Skin epidermis (tissue), 12 donors: ENCODE measurements around the gene SLC36A4.
"Not testable (repeated sequence)": the region's sequence is repeated elsewhere in the genome, so short reads cannot be mapped to it uniquely, and the experiment has no call there.

Experiments
- H3K27ac ChIP-seq, 21 experiments: fragments of 200-600 bp; sonication (generic) in 11 of 21; one replicate each; pipeline ENCODE4 v1.5.0; 2020; ENCODE audit warnings: mild to moderate bottlenecking in 3 of 21, inconsistent platforms in 2 of 21, moderate library complexity in 2 of 21
- H3K4me3 ChIP-seq, 7 experiments: fragments of 200-600 bp; sonication (generic) in 2 of 7; one replicate each; pipeline ENCODE4 v1.5.0; 2020; ENCODE audit warnings: inconsistent platforms in 2 of 7, mild to moderate bottlenecking in 2 of 7, moderate library complexity in 1 of 7

Gene SLC36A4

DNA sequence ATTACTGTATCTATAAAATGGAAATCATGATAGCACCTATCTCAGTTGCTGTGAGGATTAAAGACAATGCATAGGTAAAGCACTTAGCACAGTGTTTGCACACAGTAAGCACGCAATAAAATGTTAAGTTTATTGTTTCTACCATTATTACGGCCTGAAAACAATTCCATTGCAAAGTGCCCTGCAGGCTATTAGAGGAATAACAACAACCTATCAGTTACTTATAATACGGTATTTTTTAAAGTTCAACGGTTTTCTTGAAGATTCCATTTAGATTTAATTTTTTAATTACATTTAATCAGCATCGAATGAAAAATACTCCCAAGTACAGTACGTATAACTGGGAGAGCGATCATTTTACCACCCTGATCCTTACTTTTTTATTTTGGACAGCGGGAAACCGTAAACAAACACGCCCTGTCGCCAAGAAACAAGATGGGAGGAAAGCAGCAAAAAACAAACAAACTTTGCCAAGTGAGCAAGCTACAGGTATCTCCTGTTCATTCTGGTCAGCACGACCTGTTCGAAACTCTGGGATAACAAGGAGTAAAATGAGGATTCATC is 893 bp downstream of the SLC36A4 start:
- peak overlapping the region in 20 of 21 experiments; percentile 89 to 100 (median 98) for H3K27ac ChIP-seq
- peak overlapping the region; percentile 51 to 85 (median 80) for H3K4me3 ChIP-seq

DNA sequence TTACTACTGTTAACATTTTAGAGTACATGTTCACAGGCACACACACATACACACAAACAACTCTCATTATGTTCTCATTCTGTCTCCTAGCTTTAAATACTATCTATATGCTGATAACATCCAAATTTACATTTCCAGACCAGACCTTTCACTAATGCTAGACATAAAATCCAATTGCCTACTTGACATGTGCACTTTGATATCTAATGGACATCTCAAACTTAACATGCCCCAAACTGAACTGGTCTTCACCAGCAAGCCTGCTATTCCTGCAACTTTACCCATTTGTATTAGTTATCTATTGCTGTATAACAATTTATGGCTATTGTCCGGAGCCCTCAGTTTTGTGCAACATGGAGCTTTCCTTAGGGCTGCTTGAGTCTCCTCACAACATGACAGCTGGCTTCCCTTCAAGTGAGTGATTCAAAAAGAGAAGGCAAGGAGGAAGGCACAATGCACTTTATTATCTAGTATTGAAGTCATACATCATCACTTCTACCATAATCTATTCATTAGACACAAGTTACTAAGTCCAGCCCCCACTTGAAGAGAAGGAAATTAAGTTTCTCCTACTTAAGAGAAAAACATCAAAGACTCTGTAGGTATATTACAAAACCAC is 3.0 kb downstream of the SLC36A4 start:
- no peak overlapping the region for H3K27ac ChIP-seq

DNA sequence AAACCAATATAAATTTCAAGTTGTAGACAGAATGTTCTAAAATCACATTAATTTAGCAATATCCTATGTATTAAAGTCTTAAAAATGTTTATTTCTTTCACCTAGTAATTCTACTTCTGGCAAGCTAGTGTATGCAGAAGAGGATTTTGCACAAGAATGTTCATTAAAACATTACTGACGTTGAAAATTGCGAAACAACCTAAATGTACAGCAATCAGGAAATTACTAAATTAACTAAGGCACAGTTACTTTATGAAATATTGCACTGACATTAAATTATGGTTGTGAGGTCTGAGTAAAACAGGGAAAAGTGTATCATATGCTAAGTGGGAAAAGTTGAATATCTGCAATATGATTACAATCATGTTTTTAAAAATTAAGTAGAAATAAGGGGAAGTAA is 4.1 kb downstream of the SLC36A4 start:
- H3K27ac ChIP-seq = no peak overlapping the region

More for the DNA sequence above, 3.0 kb downstream of the SLC36A4 start:
- no peak overlapping the region for H3K4me3 ChIP-seq

DNA sequence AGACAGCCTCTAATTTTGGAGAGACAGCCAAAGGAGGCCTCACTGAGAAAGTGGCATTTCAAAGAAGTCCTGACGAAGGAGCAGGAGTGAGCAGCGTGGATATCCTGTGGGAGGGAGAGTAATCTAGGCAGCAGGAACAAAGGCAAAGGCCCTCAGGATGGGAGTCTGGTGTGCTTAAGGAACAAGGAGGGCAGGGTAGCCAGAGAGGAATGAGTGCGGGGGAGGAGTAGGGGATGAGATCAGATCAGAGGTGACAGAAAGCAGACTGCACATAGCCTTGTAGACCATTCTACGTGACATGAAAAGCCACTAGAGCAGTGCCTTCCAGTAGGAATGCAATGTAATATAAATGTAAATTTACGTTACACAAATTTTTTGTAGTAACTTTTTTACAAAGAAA is 5.6 kb downstream of the SLC36A4 start:
- H3K4me3 ChIP-seq = no peak overlapping the region
- H3K27ac ChIP-seq = no peak overlapping the region

More for the DNA sequence above, 4.1 kb downstream of the SLC36A4 start:
- no peak overlapping the region for H3K4me3 ChIP-seq

DNA sequence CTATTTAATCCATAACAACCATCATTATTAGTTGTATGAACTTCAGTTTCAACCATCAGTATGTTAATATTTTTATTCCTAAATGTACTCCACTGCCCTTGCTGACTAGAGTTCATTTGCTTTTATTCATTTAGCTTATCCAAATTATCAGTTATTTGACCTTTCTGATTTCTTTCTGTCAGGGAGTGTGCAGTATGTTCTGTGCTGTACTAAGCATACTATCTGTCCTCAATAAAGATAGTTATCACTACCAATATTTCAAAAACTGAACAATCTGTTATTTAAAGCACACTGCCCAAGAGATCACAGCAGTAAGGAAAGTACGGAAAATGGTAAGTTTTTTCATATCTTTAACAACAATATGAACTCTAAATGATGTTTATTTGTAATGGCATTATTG is 8.3 kb downstream of the SLC36A4 start:
- no peak overlapping the region for H3K27ac ChIP-seq
- no peak overlapping the region for H3K4me3 ChIP-seq

DNA sequence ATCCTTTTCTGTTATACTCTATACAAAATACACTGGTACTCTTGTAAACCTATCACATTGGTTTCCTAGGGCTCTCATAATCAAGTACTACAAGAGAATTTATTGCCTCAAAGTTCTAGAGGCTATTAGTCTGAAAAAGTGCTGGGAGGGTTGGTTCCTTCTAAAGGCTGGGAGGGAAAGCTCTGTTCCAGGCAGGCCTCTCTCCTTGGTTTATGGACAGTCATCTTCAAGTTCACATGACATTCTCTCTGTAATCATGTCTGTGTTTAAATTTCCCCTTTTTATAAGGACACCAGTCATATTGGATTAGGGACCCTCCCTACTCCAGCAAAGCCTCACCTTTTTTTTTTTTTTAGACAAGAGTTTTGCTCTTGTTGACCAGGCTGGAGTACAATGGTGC is 9.1 kb downstream of the SLC36A4 start:
- no peak overlapping the region for H3K27ac ChIP-seq
- H3K4me3 ChIP-seq = no peak overlapping the region

DNA sequence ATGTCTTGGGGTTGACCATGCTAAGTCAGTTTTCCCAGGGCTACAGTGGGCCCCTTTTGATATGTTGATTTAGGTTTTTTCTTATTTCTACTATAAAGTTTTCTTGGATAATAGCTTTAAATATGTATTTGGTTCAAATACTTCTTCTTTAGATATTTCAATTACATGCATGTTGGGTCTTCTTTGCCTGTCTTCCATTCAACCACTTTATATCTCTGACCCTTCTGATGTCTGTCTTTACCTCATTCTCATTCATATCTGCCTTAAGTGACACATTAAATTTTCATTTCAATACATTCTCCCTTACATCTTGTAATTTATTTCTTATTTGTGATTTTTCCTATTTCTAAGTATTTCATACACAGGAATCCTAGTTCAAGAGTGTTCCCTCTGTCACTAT is 10.5 kb downstream of the SLC36A4 start:
- H3K27ac ChIP-seq = no peak overlapping the region

DNA sequence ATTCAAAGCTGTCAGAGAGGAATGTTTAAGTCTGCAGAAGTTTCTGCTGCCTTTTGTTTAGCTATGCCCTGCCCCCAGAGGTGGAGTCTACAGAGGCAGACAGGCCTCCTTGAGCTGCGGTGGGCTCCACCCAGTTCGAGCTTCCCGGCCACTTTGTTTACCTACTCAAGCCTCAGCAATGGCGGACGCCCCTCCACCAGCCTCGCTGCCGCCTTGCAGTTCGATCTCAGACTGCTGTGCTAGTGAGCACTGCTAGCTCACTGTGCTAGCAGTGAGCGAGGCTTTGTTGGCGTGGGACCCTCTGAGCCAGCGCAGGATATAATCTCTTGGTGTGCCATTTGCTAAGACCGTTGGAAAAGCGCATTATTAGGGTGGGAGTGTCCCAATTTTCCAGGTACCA is 19.9 kb downstream of the SLC36A4 start:
- H3K4me3 ChIP-seq, H3K27ac ChIP-seq: not testable (repeated sequence)

More for the DNA sequence above, 10.5 kb downstream of the SLC36A4 start:
- H3K4me3 ChIP-seq = no peak overlapping the region

DNA sequence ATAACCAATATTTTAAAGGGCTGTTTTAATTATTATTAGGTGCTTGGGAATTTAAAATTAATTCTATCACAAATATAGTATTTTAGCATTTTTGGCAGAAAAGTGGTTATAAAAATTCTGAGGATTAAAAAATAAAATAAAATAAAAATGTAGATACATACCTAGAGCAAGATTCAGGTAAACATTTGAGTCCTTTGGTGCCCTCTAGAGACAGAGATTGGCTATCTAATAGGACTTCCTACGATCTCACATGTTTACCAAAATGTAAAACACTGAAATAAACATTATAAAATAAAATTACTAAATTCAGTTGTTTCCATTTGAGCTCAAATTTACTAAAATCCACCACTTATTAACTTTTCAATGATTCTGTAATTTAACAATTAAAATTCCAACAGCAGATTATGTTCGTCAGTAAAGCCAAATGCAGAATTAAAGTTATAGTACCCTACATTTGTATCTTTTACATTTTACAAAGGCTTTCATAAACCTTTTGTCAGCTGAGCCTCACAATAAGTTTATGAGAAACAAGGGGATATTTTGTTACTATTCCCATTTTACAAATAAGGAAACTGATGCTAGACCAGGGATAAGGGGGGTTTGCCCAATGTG is 27.7 kb downstream of the SLC36A4 start:
- H3K27ac ChIP-seq = no peak overlapping the region
- no peak overlapping the region for H3K4me3 ChIP-seq

DNA sequence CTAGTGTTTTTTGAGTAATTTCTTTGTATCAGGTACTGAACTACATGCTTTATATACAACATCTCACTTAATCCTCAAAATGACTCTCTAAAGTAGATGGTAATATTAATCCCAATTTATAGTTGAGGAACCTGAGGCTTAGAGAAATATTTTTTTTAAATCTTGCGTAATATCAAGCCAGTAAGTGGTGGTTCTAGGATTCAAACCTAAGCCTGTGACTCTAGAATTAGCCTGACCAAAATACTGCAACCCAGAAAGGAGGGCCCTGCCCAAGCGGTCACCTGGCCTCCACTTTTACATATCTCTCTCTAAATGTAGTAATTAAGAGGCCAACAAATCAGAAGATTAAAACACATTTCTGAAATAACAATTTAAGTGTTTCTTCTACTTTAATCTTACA is 28.6 kb downstream of the SLC36A4 start:
- Histone ChIP-seq H3K27ac (no peak overlapping the region), H3K4me3 (no peak overlapping the region)

DNA sequence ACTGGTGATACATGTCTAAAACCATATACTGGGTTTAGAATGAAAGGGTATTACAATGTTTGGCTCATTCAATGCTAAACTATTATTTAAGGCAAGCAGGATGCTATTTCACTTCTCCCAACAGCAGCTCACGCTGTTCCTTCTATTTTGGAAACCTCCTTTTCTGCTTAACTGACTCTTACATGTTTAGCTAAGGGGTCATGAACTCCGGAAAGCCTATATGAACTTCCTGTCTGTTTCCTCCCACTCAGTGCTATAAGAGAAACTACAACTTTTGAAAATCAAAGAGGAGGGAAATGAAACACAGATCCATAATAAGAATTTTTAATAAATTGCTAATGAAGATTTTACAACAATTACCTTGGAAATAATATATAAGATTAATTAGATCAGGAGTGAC is 30.9 kb downstream of the SLC36A4 start:
- Histone ChIP-seq H3K4me3 (no peak overlapping the region), H3K27ac (no peak overlapping the region)

DNA sequence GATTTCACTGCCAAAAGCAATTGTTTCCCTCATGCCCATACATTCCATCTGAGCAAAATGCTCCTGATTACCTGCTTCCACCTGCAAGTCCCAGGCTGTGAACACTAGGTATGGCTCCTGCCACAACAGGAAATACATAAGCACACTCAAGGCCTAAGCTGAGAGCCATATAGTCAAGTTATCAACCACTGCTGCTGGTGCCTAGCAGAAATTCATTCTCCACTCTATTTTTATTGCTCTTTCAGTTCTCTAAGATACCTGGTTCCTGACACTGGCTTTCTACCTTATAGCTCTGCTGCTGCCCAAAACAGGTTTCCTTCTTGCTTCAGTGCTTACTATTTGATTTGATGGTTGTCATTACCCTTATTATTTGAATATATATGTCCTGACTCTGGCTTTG is 31.6 kb downstream of the SLC36A4 start:
- no peak overlapping the region for H3K4me3 ChIP-seq

DNA sequence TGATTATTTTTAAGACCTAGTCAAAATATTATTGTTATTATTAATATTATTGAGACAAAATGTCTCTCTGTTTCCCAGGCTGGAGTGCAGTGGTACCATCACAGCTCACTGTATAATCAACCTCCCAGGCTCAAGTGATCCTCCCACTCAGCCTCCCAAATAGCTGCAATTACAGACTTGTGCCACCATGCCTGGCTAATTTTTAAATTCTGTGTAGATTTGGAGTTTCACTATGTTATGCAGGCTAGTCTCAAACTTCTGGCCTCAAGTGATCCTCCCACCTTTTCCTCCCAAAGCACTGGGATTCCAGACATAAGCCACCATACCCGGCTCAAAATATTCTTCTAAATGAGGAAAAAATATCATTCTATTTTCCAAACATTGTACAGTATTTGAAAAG is 37.0 kb downstream of the SLC36A4 start:
- H3K27ac ChIP-seq = no peak overlapping the region

More for the DNA sequence above, 31.6 kb downstream of the SLC36A4 start:
- H3K27ac ChIP-seq = no peak overlapping the region

DNA sequence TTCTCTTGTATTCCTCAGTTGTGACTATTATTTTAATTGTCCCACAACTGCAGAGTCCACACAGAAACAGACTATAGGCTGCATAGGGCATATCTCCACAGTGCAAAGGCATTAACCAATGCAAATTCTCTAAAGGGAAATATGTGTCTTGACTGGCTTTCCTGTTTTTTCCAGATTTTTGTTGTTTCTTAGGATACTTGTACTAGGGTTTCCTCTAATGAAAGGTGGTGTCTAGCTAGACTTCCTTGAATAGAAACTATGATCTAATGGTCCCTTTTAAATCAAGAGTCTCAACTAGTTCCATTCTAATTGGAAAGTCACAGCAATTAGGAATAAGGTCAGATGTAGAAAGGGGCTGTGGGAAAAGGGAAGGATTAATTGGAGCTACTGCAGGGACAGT is 37.6 kb downstream of the SLC36A4 start:
- no peak overlapping the region for H3K4me3 ChIP-seq
- peak overlapping the region in 2 of 21 experiments; percentile 11 to 20 for H3K27ac ChIP-seq

More for the DNA sequence above, 37.0 kb downstream of the SLC36A4 start:
- H3K4me3 ChIP-seq = no peak overlapping the region

DNA sequence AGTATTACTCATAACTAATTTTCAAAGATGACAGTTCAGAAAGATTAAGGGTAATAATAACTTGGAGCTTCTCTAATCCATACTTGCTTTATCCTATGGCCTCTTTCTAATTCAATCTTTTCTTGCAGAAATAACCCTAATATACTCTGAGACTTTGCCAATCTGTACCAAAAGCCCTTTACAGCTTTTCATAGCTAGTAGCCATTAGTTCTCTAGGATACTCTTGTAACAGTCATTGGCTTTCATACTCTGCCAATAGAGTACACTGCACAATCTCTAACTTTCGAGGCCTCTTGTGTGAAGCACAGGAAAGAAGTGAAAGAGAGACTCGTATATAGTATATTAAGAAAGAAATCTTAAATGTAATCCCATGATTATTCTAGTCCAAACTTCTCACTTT is 38.1 kb downstream of the SLC36A4 start:
- Histone ChIP-seq H3K4me3 (no peak overlapping the region), H3K27ac (peak overlapping the region in 2 of 21 experiments; percentile 11 to 20)

DNA sequence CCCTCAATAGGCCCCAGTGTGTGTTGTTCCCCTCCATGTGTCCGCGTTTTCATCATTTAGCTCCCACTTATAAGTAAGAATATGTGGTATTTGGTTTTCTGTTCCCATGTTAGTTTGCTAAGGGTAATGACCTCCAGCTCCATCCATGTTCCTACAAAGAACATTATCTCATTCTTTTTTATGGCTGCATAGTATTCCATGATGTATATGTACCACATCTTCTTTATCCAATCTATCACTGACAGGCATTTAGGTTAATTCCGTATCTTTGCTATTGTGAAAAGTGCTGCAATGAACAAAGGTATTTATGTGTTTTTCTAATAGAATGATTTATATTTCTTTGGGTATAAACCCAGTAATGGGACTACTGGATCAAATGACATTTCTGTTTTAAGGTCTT is 42.1 kb downstream of the SLC36A4 start:
- no peak overlapping the region for H3K4me3 ChIP-seq
- H3K27ac ChIP-seq = no peak overlapping the region

DNA sequence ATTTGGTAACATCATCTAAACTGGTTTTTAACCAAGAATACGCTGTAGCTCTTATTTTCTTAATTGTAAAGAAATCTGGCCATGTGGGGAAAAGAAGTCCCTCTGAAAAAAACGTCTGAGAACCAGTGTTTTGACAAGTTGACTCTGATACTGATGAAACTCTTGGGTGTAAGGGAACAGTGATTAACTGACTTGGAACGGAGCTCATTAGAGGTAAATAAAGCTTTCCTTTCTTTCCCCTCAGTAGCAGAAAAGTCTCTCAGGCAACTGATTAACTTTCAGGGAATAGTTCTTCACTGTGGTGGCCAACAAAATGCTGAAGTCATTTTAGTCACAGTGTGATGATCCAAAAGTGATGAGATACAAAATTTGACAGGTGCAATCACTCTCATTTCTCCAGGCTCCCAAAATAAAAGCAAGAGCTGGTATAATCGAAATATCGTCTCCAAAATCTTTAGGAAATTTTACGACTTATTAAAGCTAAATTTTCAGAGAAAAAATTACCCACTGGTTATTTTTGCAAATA is 52.3 kb downstream of the SLC36A4 start:
- no peak overlapping the region for H3K27ac ChIP-seq
- H3K4me3 ChIP-seq = no peak overlapping the region

DNA sequence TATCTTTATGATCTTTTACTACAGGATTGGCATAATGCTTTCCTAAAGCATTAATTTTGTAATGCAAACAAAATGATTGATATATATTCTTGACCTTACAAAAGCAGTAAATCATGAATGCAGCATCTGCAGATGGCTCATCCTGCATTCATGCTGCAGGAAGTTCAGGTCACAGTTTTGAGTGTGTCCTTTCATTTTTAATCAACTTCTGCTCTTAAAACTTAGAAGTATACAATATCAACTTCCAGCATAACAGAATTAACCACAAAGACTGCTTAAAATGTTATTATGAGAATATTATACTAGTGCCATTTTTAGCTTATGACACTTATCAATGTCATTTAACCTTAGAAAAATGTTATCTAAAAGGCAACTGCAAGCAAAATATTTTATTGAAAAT is 54.0 kb downstream of the SLC36A4 start:
- no peak overlapping the region for H3K27ac ChIP-seq
- no peak overlapping the region for H3K4me3 ChIP-seq

DNA sequence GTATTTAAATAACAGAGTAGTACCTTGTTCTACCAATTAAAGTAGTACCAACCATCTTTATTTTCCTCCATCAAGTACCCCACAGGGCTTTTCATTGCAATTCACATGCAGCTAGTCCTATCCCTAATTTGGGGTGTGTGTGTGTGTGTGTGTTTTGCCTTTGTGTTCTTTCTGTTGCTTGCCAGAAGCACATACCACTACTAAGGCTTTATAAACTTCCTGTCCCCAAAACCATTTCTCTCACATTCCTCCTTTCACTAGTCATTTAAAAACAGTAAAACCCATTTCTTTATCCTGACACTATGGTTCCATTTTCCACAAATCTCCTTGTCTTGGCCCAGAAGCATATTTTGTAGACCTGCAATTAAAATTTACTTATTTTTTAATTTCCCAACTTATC is 54.6 kb downstream of the SLC36A4 start:
- Histone ChIP-seq H3K4me3 (no peak overlapping the region), H3K27ac (no peak overlapping the region)

DNA sequence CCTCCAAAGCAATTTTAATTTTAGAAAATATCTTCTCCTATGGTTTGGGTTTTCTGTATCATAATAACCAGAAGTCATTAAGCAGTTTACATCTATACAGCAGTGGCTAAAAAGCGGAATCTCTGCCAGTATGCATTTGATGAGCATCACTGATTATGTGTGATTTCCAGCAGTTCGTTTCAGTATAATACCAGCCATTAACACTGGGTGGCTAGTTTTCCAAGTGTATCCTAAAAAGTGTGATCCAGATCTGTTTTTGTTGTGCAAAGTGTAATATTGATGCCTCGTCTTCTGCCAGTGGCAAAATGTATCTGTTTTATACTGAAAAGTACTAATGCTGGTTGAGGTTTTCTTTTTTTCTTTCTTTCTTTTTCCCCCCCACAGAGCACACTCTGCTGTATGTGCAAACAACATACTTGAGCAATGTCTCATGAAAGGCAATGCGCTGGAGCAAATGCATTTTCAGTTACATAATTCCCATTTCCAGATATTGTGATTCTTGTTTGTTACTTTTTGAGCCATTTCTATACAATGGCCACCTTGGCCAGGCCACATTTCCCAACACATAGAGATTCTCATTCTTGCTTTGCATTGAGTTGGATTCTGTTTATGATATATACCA is 64.2 kb downstream of the SLC36A4 start:
- Histone ChIP-seq H3K27ac (peak overlapping the region in 1 of 21 experiments; percentile 23), H3K4me3 (no peak overlapping the region)

DNA sequence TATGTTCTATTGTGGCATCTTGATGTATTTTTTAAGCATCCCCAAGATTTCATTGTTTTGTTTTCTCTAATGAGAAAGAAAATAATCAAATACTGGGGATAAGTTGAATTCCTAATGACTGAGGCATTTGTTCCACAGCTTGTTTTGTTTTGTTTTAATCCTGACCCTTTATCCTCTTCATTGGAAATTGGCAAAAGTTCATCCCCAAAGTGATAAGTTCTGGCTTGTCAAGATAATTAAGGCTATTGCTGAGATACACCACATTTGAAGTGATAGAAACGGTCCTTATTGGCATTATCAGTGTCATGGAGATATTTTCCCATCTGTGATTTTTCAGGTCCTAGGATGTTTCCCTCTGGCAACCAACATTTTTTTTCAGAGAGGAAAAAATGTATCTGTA is 65.0 kb downstream of the SLC36A4 start:
- Histone ChIP-seq H3K27ac (no peak overlapping the region), H3K4me3 (no peak overlapping the region)
